Neutrophil (primary cell): Measurements from ENCODE around the gene ALOX15B.

ENCODE experiments used
- H3K27ac ChIP-seq: fragments of 200-600 bp; sonication (generic); 2 replicates; pipeline ENCODE4 v1.5.1; 2016; ENCODE audit warnings: mild to moderate bottlenecking, moderate library complexity
- H3K27me3 ChIP-seq: fragments of 200-600 bp; sonication (generic); 2 replicates; pipeline ENCODE4 v1.6.0; 2016; ENCODE audit warnings: mild to moderate bottlenecking
- H3K36me3 ChIP-seq: fragments of 200-600 bp; sonication (generic); 2 replicates; pipeline ENCODE4 v1.5.1; 2017
- H3K4me1 ChIP-seq, 2 experiments: fragments of 200-600 bp in 1 of 2; sonication (generic) in 1 of 2; 1 replicate in 1 of 2; 2 replicates in 1 of 2; pipeline versions ENCODE4 v1.5.1 to v1.6.1; 2013 to 2016; ENCODE audit warnings: low read depth in 1 of 2, low read length in 1 of 2, mild to moderate bottlenecking in 1 of 2, moderate library complexity in 1 of 2; ENCODE audit not compliant: control insufficient read depth in 1 of 2, insufficient read depth in 1 of 2
- H3K4me3 ChIP-seq, 2 experiments: fragments of 200-600 bp in 1 of 2; sonication (generic) in 1 of 2; 1 replicate in 1 of 2; 2 replicates in 1 of 2; pipeline ENCODE4 v1.5.1; 2013 to 2016; ENCODE audit warnings: low read depth in 1 of 2, low read length in 1 of 2, mild to moderate bottlenecking in 1 of 2, moderate library complexity in 1 of 2
- H3K9me3 ChIP-seq: fragments of 200-600 bp; sonication (generic); 2 replicates; pipeline ENCODE4 v1.5.1; 2016
- CTCF ChIP-seq: fragments of 200-600 bp; sonication (generic); IDR thresholded peaks from 2 replicates; pipeline ENCODE4 v1.5.1; 2016; ENCODE audit warnings: antibody characterized with exemption

The ALOX15B gene

GRCh38 chr17:8003594-8004181, 35.2 kb upstream of the ALOX15B start:
- Histone ChIP-seq H3K27me3 (peaks cover 86% of the 10 kb centered on the region), H3K9me3 (no peaks in the 10 kb centered on the region), H3K4me1 (peaks cover 8 to 14% of the 10 kb centered on the region in 2 experiments), H3K27ac (no peak overlapping the region), H3K36me3 (no peaks in the 10 kb centered on the region), H3K4me3 (no peak overlapping the region)
- TF ChIP-seq CTCF: no peak

DNA sequence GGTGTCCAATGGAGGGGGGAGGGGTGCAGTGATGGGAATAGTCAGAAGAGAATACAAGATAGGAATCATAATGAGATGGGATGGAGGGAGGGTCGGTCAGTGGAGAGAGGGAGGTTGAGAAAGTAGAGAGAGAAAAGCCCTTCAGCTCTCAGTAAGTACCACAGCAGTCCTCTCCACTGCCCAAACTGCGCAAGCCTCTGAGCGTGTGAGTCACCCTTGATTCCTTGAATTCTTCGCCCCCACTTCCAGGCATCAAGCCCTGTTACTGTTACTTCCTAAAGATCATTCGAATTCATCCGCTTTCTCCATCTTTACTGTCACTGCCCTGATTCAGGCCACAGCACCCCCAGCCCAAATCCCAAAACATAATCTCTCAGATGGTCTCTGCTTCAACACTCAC, 34.0 kb upstream of the ALOX15B start:
- H3K36me3 ChIP-seq: no peaks in the 10 kb centered on the region
- peaks cover 8 to 14% of the 10 kb centered on the region in 2 experiments for H3K4me1 ChIP-seq
- peaks cover 77% of the 10 kb centered on the region for H3K27me3 ChIP-seq
- H3K4me3 ChIP-seq: no peak overlapping the region
- H3K27ac ChIP-seq: no peak overlapping the region
- no peak for TF ChIP-seq CTCF
- no peaks in the 10 kb centered on the region for H3K9me3 ChIP-seq

DNA sequence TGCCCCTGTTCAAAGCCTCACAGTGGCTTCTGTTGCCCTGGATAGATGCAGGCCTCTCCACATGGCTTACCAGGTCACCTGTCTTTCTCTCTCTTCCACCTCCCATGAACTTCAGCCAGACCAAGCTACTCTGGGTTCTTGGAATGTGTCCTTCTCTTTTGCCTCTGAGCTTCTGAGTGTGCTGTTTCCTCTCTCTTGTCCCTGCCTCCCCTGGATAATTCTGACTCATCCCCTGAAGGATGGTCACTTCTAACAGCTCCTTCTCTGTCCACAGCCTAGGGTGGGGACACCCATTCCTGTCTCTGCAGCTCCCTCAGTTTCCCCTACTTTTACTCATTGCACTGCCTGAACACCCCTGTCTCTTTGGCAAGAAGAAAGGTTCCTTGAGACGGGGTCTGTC, 33.5 kb upstream of the ALOX15B start:
- no peaks in the 10 kb centered on the region for H3K36me3 ChIP-seq
- H3K4me1 ChIP-seq: peaks cover 8 to 14% of the 10 kb centered on the region in 2 experiments
- no peak overlapping the region for H3K4me3 ChIP-seq
- no peaks in the 10 kb centered on the region for H3K9me3 ChIP-seq
- peaks cover 73% of the 10 kb centered on the region for H3K27me3 ChIP-seq
- TF ChIP-seq CTCF: no peak
- no peak overlapping the region for H3K27ac ChIP-seq

- Histone ChIP-seq H3K4me1 (peaks cover 8 to 14% of the 10 kb centered on the region in 2 experiments), H3K36me3 (no peaks in the 10 kb centered on the region), H3K4me3 (no peak overlapping the region), H3K9me3 (no peaks in the 10 kb centered on the region), H3K27me3 (peaks cover 70% of the 10 kb centered on the region), H3K27ac (no peak overlapping the region)
- TF ChIP-seq CTCF: no peak
Measured at GRCh38 chr17:8005967-8006730, 32.7 kb upstream of the ALOX15B start.

GRCh38 chr17:8006836-8007680, 31.8 kb upstream of the ALOX15B start:
- H3K4me1 ChIP-seq: peaks cover 4 to 10% of the 10 kb centered on the region in 2 experiments
- no peaks in the 10 kb centered on the region for H3K9me3 ChIP-seq
- no peak overlapping the region for H3K27ac ChIP-seq
- no peak for TF ChIP-seq CTCF
- no peaks in the 10 kb centered on the region for H3K36me3 ChIP-seq
- peaks cover 70% of the 10 kb centered on the region for H3K27me3 ChIP-seq
- no peak overlapping the region for H3K4me3 ChIP-seq
